Body of pancreas (tissue), 4 donors: ENCODE data around the gene FHAD1. TPM values are rescaled to one million over a fixed set of nuclear protein-coding genes. Genes with fewer than 3 reads are reported as not detected.

Experiments
- ATAC-seq: fragments of 150-250 bp; one replicate; pipeline ENCODE4 v1.9.1; 2016
- DNase-seq, 4 donors: peaks; one replicate each; pipeline ENCODE4 v3.0.0-alpha.2; 2019
- H3K27ac ChIP-seq, 4 donors: fragments of 200-600 bp; sonication (generic); 1 replicate in 3 of 4; 2 replicates in 1 of 4; pipeline versions ENCODE4 v1.5.1 to v1.6.1; 2016 to 2019; ENCODE audit warnings: mild to moderate bottlenecking in 1 of 4, mixed read lengths in 1 of 4, moderate library complexity in 1 of 4
- H3K27me3 ChIP-seq, 2 donors: fragments of 200-600 bp; sonication (generic); one replicate each; pipeline ENCODE4 v1.6.0; 2016; ENCODE audit warnings: mild to moderate bottlenecking in 1 of 2
- H3K36me3 ChIP-seq, 2 donors: fragments of 200-600 bp; sonication (generic); replicated peaks in 1 of 2; 2 replicates each; pipeline ENCODE4 v1.5.1; 2016; ENCODE audit warnings: low read depth in 2 of 2; ENCODE audit not compliant: insufficient read depth in 1 of 2
- H3K4me1 ChIP-seq: fragments of 200-600 bp; sonication (generic); one replicate; pipeline ENCODE4 v1.6.0; 2016
- H3K4me3 ChIP-seq, 2 donors: fragments of 200-600 bp; sonication (generic); 1 replicate in 1 of 2; 2 replicates in 1 of 2; pipeline ENCODE4 v1.5.1; 2016 to 2019
- H3K9me3 ChIP-seq, 3 donors: fragments of 200-600 bp; sonication (generic); 1 replicate in 2 of 3; 2 replicates in 1 of 3; pipeline ENCODE4 v1.5.1; 2016
- POLR2A ChIP-seq, 3 donors: fragments of 450-650 bp; IDR thresholded peaks; one replicate each; pipeline ENCODE4 v1.6.1; 2016; ENCODE audit warnings: antibody characterized with exemption in 3 of 3, mild to moderate bottlenecking in 2 of 3
- WGBS, 2 donors: methylation state at CpG; one replicate each; pipeline ENCODE4 v1.1.5; 2017; 5-methylcytosine and 5-hydroxymethylcytosine counted together
- intact Hi-C: fragments of 100-400 bp; cut with DNase I; formaldehyde crosslinking; loops from one replicate; pipeline ENCODE4 v1.15.1; 2023
- total RNA-seq, 2 donors: library from RNA; depleted of rRNA; stranded (reverse); fragments of >200 nt; gene quantifications; one replicate each; pipeline ENCODE4 v1.1.0, GENCODE V29; 2016
- TF ChIP-seq, protein P1 (sequence below), 7 experiments: fragments of 450-650 bp in 4 of 7; fragments of 200-600 bp in 3 of 7; sonication (generic) in 3 of 7; IDR thresholded peaks; one replicate each; pipeline ENCODE4 v1.5.1; 2016 to 2019; ENCODE audit warnings: antibody characterized with exemption in 7 of 7

FHAD1 gene
- total RNA-seq, 2 donors from 2014 or later = 2.9 to 4.9 TPM

DNA sequence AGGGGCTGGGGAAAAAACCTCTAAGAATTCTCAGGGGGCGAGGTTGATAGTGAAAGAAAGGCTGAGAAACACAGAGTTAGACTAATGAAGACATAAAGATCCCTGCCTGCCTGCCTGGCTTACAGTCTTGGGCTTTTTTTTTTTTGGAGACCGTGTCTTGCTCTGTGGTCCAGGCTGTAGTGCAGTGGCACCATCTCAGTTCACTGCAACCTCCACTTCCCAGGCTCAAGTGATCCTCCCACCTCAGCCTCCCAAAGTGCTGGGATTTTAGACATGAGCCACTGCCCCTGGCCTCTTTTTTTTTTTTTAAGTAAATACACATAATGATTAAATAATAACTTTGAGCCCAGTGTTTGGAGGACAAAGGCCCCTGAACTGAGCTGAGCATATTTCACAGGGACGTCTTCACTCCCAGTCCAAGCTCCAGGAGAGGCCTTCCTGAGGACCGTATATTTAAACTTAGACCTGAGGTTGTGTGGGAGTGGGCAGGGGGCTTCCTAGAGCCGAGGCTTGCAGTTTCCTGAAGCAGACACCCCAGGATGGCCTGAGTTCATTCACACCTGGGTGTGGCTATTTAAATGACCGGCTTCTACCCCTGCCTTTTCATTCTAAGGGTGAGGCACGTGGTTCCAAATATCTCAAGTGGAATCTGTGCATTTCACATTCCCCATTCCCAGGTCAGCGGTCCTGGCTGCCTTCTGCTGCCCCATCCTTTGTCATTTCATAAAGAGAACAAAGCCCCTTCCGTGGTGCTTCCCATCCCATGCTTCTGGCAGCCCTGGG is 146.6 kb downstream of the FHAD1 start:
- H3K4me3 ChIP-seq = no peak overlapping the region
- ATAC-seq (no peak), DNase-seq (no peak)
- intact Hi-C loops = no loop called here
- no peaks in the 10 kb centered on the region for H3K36me3 ChIP-seq
- H3K9me3 ChIP-seq = no peaks in the 10 kb centered on the region
- no peak overlapping the region for H3K27ac ChIP-seq
- TF ChIP-seq, protein P1, sequence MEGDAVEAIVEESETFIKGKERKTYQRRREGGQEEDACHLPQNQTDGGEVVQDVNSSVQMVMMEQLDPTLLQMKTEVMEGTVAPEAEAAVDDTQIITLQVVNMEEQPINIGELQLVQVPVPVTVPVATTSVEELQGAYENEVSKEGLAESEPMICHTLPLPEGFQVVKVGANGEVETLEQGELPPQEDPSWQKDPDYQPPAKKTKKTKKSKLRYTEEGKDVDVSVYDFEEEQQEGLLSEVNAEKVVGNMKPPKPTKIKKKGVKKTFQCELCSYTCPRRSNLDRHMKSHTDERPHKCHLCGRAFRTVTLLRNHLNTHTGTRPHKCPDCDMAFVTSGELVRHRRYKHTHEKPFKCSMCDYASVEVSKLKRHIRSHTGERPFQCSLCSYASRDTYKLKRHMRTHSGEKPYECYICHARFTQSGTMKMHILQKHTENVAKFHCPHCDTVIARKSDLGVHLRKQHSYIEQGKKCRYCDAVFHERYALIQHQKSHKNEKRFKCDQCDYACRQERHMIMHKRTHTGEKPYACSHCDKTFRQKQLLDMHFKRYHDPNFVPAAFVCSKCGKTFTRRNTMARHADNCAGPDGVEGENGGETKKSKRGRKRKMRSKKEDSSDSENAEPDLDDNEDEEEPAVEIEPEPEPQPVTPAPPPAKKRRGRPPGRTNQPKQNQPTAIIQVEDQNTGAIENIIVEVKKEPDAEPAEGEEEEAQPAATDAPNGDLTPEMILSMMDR (IDR thresholded peaks at IDR 0.05) = no peak
- no peak for TF ChIP-seq POLR2A (IDR thresholded peaks at IDR 0.05)
- no peaks in the 10 kb centered on the region for H3K27me3 ChIP-seq
- WGBS, 2 donors = 59 to 72% methylated on average over 9 of the region's 9 CpGs
- peaks cover 10% of the 10 kb centered on the region for H3K4me1 ChIP-seq

- no peak overlapping the region for H3K27ac ChIP-seq
- intact Hi-C loops = no loop called here
- no peak for ATAC-seq
- no peak for TF ChIP-seq POLR2A (IDR thresholded peaks at IDR 0.05)
- TF ChIP-seq, protein P1 (IDR thresholded peaks at IDR 0.05) = no peak
- no peaks in the 10 kb centered on the region for H3K27me3 ChIP-seq
- no peaks in the 10 kb centered on the region for H3K9me3 ChIP-seq
- WGBS, 2 donors = 28 to 31% methylated on average over 3 of the region's 3 CpGs
- no peak for DNase-seq
- H3K4me3 ChIP-seq = no peak overlapping the region
- no peaks in the 10 kb centered on the region for H3K36me3 ChIP-seq
- peaks cover 10% of the 10 kb centered on the region for H3K4me1 ChIP-seq
These were observed 147.3 kb downstream of the FHAD1 start for GRCh38 chr1:15394258-15394690.

GRCh38 chr1:15397236-15397635 is 150.2 kb downstream of the FHAD1 start:
- ATAC-seq (no peak), DNase-seq (no peak)
- intact Hi-C loops = no loop called here
- H3K36me3 ChIP-seq = no peaks in the 10 kb centered on the region
- H3K4me3 ChIP-seq = no peak overlapping the region
- H3K9me3 ChIP-seq = peaks cover 0 to 4% (median 0%) of the 10 kb centered on the region in 3 donors
- H3K4me1 ChIP-seq = peaks cover 10% of the 10 kb centered on the region
- WGBS, 2 donors = 92% methylated on average over 2 of the region's 2 CpGs
- TF ChIP-seq, protein P1 (IDR thresholded peaks at IDR 0.05) = no peak
- TF ChIP-seq POLR2A (IDR thresholded peaks at IDR 0.05) = no peak
- no peak overlapping the region for H3K27ac ChIP-seq
- no peaks in the 10 kb centered on the region for H3K27me3 ChIP-seq

DNA sequence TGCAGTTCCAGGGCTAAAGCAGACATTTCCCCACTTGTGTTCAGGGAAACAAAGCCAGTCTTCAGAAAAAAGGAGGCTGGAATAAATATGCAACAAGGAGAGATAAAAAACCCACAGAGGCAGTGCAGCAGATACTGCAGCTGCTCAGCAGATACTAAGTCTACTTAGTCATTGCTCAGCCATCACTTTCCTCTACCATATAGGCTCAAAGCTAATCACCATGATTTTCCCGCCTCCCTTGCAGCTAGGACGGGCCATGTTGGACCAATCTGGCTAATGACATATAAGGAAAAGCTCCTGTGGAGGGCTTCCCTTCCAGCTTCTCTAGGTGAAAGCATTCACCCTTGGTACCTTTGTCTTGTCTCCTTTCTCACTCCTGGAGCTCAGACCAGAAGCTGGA is 152.7 kb downstream of the FHAD1 start:
- H3K4me1 ChIP-seq = no peaks in the 10 kb centered on the region
- H3K27ac ChIP-seq = no peak overlapping the region
- ATAC-seq (no peak), DNase-seq (no peak)
- intact Hi-C loops = no loop called here
- 95 to 100% methylated on average over 2 of the region's 2 CpGs for WGBS, 2 donors
- no peak overlapping the region for H3K4me3 ChIP-seq
- H3K36me3 ChIP-seq = no peaks in the 10 kb centered on the region
- TF ChIP-seq, protein P1 (IDR thresholded peaks at IDR 0.05) = no peak
- TF ChIP-seq POLR2A (IDR thresholded peaks at IDR 0.05) = no peak
- H3K27me3 ChIP-seq = no peaks in the 10 kb centered on the region
- H3K9me3 ChIP-seq = peaks cover 0 to 4% (median 0%) of the 10 kb centered on the region in 3 donors

GRCh38 chr1:15400627-15401026 is 153.6 kb downstream of the FHAD1 start:
- peak; percentile 58 for ATAC-seq
- peak overlapping the region in 2 of 4 donors; percentile 8 to 15 for H3K27ac ChIP-seq
- H3K4me1 ChIP-seq = no peaks in the 10 kb centered on the region
- DNase-seq = peak in 2 of 4 donors; percentile 57 to 67
- peaks cover 0 to 4% (median 0%) of the 10 kb centered on the region in 3 donors for H3K9me3 ChIP-seq
- no peaks in the 10 kb centered on the region for H3K27me3 ChIP-seq
- H3K4me3 ChIP-seq = no peak overlapping the region
- WGBS, 2 donors = 25 to 62% methylated on average over 3 of the region's 3 CpGs
- no peak for TF ChIP-seq POLR2A (IDR thresholded peaks at IDR 0.05)
- TF ChIP-seq, protein P1 (IDR thresholded peaks at IDR 0.05) = no peak
- H3K36me3 ChIP-seq = no peaks in the 10 kb centered on the region
- intact Hi-C loops = no loop called here
